Activated effector memory CD4-positive, alpha-beta T cell treated with anti-CD3 and anti-CD28 coated beads, Interleukin-2, amount 50 U/mL, for 16 hours (primary cell): Measurements from ENCODE around the gene ADAMTSL3.
"Not testable (repeated sequence)": the region's sequence is repeated elsewhere in the genome, so short reads cannot be mapped to it uniquely, and the experiment has no call there.

Experiments used
- DNase-seq: peaks from one replicate; pipeline ENCODE4 v3.0.0-alpha.2; 2020

The ADAMTSL3 gene

GRCh38 chr15:83656943-83657528, 3.1 kb downstream of the ADAMTSL3 start:
- DNase-seq, result no peak

DNA sequence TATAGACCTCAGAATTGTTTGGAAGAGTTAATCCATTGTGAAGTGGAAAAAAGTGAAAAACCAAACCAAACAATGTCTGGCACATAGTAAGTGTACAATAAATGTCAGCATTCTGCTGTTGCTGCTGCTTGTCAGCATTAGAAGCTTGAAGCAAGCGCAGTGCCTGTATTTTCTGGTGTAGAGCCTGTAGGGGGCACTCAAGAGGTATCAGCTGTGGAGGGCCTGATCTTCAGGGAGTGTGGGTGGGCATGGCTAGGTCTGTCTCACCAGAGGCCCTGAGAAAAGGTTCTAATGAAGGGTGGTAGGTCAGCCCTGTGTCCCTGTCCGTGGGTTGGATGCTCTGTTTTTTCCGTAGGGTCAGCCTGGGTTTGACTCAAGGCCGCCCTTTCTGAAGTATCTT, 3.6 kb downstream of the ADAMTSL3 start:
- no peak for DNase-seq

- no peak for DNase-seq
Measured at GRCh38 chr15:83658430-83659416, 4.8 kb downstream of the ADAMTSL3 start.

DNA sequence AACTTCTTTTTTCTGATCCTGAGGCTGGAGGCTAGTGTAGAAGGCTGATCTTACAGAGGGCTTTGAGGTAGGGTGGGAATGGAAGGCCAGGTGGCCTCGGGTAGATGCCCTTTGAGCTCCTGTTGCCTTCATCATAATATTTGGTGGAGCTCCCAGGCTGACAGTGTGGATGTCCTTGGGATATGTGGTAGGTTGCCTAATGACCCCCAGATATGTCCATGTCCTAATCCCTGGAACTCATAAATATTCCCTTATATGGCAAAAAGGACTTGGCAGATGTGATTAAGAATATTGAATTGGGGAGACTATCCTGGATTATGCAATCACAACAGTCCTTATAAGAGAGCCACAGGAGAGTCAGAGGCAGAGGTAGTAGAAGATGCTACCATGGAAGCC, 5.5 kb downstream of the ADAMTSL3 start:
- no peak for DNase-seq

GRCh38 chr15:83665480-83665879, 11.6 kb downstream of the ADAMTSL3 start:
- DNase-seq, result no peak

- DNase-seq, result no peak
Measured at GRCh38 chr15:83670672-83671229, 16.8 kb downstream of the ADAMTSL3 start.

- DNase-seq, result no peak
Measured at GRCh38 chr15:83671603-83672002, 17.7 kb downstream of the ADAMTSL3 start.

DNA sequence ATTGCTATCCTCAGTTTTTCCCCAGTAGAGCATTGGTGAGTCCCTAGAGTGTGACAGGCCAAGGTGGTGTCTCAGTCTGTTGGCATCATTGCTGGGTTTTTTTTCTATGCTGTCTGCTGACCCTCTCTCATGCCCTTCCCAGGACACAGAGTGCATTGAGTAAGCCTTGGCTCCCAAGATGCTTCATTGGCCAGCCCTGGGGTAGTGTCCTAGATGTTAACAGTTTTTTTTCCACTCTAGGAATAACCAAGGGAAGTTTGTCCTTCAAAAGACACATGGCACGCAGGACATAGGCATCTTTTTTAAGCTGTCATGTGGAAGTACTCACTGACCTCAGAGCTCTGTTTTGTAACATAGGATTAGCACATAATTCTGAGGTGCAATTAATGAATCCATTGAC, 19.5 kb downstream of the ADAMTSL3 start:
- DNase-seq, result no peak

GRCh38 chr15:83682476-83683088, 28.7 kb downstream of the ADAMTSL3 start:
- DNase-seq, result no peak

GRCh38 chr15:83685916-83686332, 32.0 kb downstream of the ADAMTSL3 start:
- DNase-seq, result no peak

- DNase-seq, result no peak
Measured at GRCh38 chr15:83688201-83688600, 34.3 kb downstream of the ADAMTSL3 start.

GRCh38 chr15:83690676-83691075, 36.8 kb downstream of the ADAMTSL3 start:
- no peak for DNase-seq

DNA sequence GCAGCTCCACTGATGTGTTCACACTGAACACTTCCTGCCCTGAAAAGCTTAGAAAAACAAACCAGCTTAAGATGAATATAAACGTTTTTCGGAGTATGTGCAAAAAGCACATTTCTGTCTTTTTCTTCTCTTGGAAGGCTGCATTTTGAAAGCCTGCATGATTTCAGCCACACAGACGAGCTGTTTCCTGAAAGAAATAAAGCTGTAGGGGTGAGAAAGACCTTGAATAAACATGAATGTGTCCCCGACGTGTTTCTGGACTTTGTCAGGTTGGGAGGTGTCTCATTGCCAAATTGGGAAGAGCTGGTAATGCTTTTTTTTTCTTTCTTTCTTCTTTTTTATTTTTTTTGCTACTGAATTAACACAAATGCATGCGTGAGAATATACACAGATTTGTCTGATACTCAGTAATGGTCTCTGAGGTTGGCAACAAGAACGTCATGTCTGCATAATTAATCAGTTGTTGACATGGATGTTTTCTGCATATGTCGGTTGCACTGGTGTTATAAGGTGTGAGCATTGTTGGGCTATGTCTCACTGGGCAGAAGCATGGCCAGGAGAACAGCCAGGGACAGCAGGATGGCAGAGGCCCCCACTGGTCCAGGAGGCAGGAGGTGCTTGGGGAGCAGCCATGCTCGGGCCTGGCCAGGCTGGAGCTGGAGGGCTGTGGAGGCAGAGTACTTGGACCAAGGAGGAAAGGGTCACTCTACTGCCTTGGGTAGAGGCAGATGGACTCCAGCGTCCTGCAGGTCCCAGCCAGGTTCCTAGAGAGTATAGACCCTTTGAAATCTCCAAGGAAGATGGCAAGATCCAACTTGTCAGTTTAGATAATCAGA, 39.0 kb downstream of the ADAMTSL3 start:
- no peak for DNase-seq

- DNase-seq, result no peak
Measured at GRCh38 chr15:83694015-83694414, 40.1 kb downstream of the ADAMTSL3 start.

DNA sequence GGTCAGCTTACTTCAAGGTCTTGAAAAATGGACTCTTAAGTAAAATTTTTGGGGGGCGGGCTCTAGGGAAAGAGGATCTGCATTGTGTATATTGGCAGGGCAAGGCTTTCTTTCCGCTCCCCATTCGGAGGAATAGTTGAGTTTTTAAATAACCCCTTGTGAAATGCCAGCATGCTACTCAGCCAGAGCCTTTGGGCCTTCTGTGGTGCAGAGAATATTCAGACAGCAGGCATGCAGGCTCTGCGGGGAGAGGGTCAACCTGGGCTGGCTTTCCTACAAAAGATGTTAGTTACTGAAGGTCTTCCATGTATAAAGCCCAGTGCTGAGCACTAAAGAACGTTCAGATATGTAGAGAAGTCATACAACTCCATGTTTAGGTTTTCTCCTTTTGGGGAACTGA, 40.6 kb downstream of the ADAMTSL3 start:
- DNase-seq, result no peak

DNA sequence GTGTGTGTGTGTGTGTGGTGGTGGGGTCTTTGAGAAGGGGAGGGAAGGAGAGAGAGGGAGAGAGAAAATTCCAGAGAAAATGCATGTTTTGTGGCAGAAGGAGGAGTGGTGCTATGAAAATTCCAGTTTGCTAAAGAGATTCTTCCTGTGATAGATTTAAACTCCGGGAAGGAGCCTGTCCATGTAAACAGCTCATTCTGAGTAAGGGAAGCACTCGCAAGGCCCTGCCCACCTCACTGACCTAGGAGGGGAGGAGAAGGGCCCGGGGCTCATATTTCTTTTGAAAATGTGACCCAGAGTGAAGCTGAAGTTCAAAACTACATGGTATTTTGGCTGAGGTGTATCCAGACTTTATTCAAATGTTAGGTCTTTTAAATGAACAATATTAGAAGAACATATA, 41.3 kb downstream of the ADAMTSL3 start:
- DNase-seq, result no peak

- DNase-seq, result no peak
Measured at GRCh38 chr15:83695901-83696425, 42.0 kb downstream of the ADAMTSL3 start.

DNA sequence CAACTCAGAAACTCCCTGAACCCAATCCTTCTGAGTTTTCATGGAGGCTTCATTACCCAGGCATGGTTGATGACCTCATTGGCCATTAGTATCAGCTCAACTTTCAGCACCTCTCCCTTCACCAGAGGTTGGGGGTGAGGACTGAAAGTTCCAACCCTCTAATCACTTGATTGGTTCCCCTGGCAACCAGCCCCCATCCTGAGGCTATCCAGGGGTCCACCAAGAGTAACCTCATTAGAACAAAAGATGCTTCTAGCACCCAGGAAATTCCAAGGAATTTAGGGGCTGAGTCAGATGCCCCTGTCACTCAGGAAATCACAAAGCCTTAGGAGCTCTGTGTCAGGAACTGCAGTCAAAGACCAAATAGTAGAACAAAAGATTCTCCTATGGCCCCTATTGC, 43.8 kb downstream of the ADAMTSL3 start:
- no peak for DNase-seq

DNA sequence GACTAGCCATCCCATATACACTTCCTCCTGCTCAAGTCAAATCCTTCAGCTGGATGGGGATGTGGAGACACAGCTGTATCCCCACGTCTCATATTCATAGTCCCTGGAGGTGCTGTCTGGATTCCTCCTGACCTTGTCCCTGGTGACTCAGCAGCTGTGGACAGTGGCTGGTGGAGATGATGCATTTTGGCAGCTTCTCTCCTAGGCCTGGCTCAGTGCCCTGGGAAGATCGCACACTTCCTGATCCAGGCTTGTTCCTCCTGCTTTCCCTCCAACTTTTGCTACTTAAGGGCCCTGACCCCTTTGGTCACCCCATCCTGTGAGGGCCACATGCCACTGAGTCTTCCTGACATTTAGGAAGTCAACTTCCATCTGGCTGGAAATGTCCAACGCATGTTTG, 44.4 kb downstream of the ADAMTSL3 start:
- no peak for DNase-seq

DNA sequence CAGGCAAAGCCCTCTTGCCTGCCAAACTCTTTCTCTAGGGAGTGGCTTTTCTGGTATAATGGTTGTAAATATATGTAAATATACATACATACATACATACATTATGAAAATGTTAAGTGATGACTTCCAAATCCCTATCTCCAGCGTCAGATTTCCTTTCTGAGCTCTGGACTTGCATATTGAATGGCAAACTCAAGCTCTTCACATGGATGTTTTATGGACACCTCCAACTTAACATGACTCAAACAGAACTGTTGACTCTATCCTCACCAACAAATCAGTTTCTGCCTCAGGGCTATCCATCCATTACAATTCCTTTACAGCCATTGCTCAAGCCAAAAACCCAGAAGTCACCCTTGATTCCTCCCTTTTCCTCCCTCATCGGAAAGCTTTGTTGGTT, 45.1 kb downstream of the ADAMTSL3 start:
- no peak for DNase-seq

- no peak for DNase-seq
Measured at GRCh38 chr15:83700082-83700481, 46.2 kb downstream of the ADAMTSL3 start.

DNA sequence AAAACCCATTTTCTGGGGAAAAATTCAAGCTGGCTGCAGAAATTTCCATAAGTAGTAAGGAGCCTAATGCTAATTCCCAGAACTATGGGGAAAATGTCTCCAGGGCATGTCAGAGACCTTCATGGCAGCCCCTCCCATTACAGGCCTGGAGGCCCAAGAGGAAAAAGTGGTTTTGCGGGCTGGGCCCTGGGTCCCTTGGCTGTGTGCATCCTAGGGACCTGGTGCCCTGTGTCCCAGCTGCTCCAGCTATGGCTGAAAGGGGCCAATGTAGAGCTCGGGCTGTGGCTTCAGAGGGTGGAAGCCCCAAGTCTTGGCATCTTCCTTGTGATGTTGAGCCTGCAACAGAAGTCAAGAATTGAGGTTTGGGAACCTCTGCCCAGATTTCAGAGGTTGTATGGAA, 48.4 kb downstream of the ADAMTSL3 start:
- not testable (repeated sequence) for DNase-seq
